Measurements from ENCODE around the gene FRMD1. TPM values are rescaled to one million over a fixed set of nuclear protein-coding genes. Genes with fewer than 3 reads are reported as not detected.

Gene FRMD1
- total and polyA plus RNA-seq, 10 of the 15 experiments (the other 5 are each of a cell fraction or from before 2014, with no cell fraction given), result not detected

- Histone ChIP-seq H3K4me3 (no peak overlapping the region), H3K9ac (ENCODE audit: control insufficient read depth, insufficient read depth, low read length) (no peak overlapping the region), H3K4me1 (ENCODE audit: control insufficient read depth, insufficient read depth, low read length) (no peaks in the 10 kb centered on the region), H3K79me2 (ENCODE audit: control insufficient read depth, insufficient read depth, low read length) (no peaks in the 10 kb centered on the region), H3K27ac (ENCODE audit: control insufficient read depth, insufficient read depth) (no peak overlapping the region), H3K4me2 (ENCODE audit: control insufficient read depth, insufficient read depth) (no peak overlapping the region), H3K27me3 (replicated peaks in 1 of 2; ENCODE audit: control insufficient read depth in 2 of 2, insufficient read depth in 2 of 2, low read length in 1 of 2) (no peaks in the 10 kb centered on the region), H2AFZ (ENCODE audit: control insufficient read depth, low read depth, low read length) (no peak overlapping the region), H4K20me1 (ENCODE audit: control insufficient read depth, insufficient read depth) (no peaks in the 10 kb centered on the region), H3K36me3 (ENCODE audit: control insufficient read depth in 2 of 2, insufficient read depth in 2 of 2, low read length in 1 of 2) (no peaks in the 10 kb centered on the region), H3K9me3 (replicated peaks; ENCODE audit: control insufficient read depth, insufficient read depth, low read length) (no peaks in the 10 kb centered on the region; the same call in 2 of the 3 replicates)
- TF ChIP-seq NR2C2 (IDR thresholded peaks at IDR 0.05; ENCODE audit: borderline replicate concordance, control insufficient read depth, insufficient read length, low read depth) (no peak), BRCA1 (IDR thresholded peaks at IDR 0.05; ENCODE audit: low read depth, low read length) (no peak), SKIL (IDR thresholded peaks at IDR 0.05; ENCODE audit: low read depth, poor library complexity, severe bottlenecking) (no peak), ZNF384 (IDR thresholded peaks at IDR 0.05; ENCODE audit: borderline replicate concordance, low read depth, low read length) (no peak), PAX8 (IDR thresholded peaks at IDR 0.05) (no peak), EGR1 (IDR thresholded peaks at IDR 0.05; ENCODE audit: borderline replicate concordance in 1 of 2, low read depth in 2 of 2, low read length in 2 of 2) (no peak), EED (IDR thresholded peaks at IDR 0.05; ENCODE audit: low read depth) (no peak), FOS (IDR thresholded peaks at IDR 0.05; ENCODE audit: borderline replicate concordance, extremely low read depth, insufficient read length) (no peak)
- ATAC-seq (no peak), DNase-seq (ENCODE audit: low read depth, low spot score) (no peak), FAIRE-seq (no peak)
- BruUV-seq (replicated peaks), result no TSS peak
- POLR2A ChIA-PET, result no interaction called here
- in situ Hi-C loops (cut with MboI) (no loop called here), intact Hi-C loops (cut with micrococcal nuclease; ENCODE audit: unreplicated experiment) (no loop called here)
- SMC1A ChIA-PET (ENCODE audit: uncharacterized antibody, unreplicated experiment), result no interaction called here
- 23% methylated on average over 12 of the region's 12 CpGs for WGBS (ENCODE audit: insufficient coverage, insufficient replicate concordance, low lambda C conversion rate, missing lambda C conversion rate)
- RAD21 ChIA-PET (ENCODE audit: unreplicated experiment), result no interaction called here
- CTCF ChIA-PET, result no interaction called here
Observed at GRCh38 chr6:168093071-168093505, 14.1 kb upstream of the FRMD1 start.
